GM23338 (cell line): ENCODE measurements around the gene DNAH6. TPM values are rescaled to one million over a fixed set of nuclear protein-coding genes. Genes with fewer than 3 reads are reported as not detected.

Experiments used
- ATAC-seq: fragments of 200-7000 bp; cut with Tn5 transposase; 3 replicates; pipeline ENCODE4 v1.9.1; 2020
- DNase-seq: peaks from one replicate; pipeline ENCODE4 v3.0.0-alpha.2; 2015; ENCODE audit warnings: low spot score
- H2AFZ ChIP-seq: fragments of 200-600 bp; sonication (generic); 2 replicates; pipeline ENCODE4 v1.8.0; 2016; ENCODE audit warnings: antibody characterized with exemption, mild to moderate bottlenecking, moderate library complexity
- H3F3A ChIP-seq: fragments of 200-600 bp; sonication (generic); replicated peaks from 2 replicates; pipeline ENCODE4 v1.8.0; 2017; ENCODE audit warnings: antibody characterized with exemption, mixed run types, low read depth
- H3K27ac ChIP-seq: fragments of 200-600 bp; sonication (generic); 2 replicates; pipeline ENCODE4 v1.6.1; 2016; ENCODE audit warnings: low read depth
- H3K27me3 ChIP-seq: fragments of 200-600 bp; sonication (generic); 2 replicates; pipeline ENCODE4 v1.8.0; 2016; ENCODE audit warnings: mild to moderate bottlenecking, mixed run types, moderate library complexity; ENCODE audit not compliant: insufficient read depth
- H3K36me3 ChIP-seq: fragments of 200-600 bp; sonication (generic); 2 replicates; pipeline ENCODE4 v1.8.0; 2016; ENCODE audit warnings: mild to moderate bottlenecking; ENCODE audit not compliant: insufficient read depth
- H3K4me1 ChIP-seq: fragments of 200-600 bp; sonication (generic); 2 replicates; pipeline ENCODE4 v1.8.0; 2016; ENCODE audit warnings: mild to moderate bottlenecking, moderate library complexity; ENCODE audit not compliant: insufficient read depth
- H3K4me2 ChIP-seq: fragments of 200-600 bp; sonication (generic); 2 replicates; pipeline ENCODE4 v1.7.1; 2017; ENCODE audit warnings: mixed run types
- H3K4me3 ChIP-seq: fragments of 200-600 bp; sonication (generic); 2 replicates; pipeline ENCODE4 v1.6.1; 2016; ENCODE audit warnings: mixed run types
- H3K79me2 ChIP-seq: fragments of 200-600 bp; sonication (generic); replicated peaks from 2 replicates; pipeline ENCODE4 v1.8.0; 2017; ENCODE audit warnings: mild to moderate bottlenecking; ENCODE audit not compliant: insufficient read depth
- H3K9me2 ChIP-seq: fragments of 200-600 bp; sonication (generic); 2 replicates; pipeline ENCODE4 v1.8.0; 2017; ENCODE audit not compliant: insufficient read depth
- H4K20me1 ChIP-seq: fragments of 200-600 bp; sonication (generic); replicated peaks from 2 replicates; pipeline ENCODE4 v1.8.0; 2017; ENCODE audit warnings: mild to moderate bottlenecking; ENCODE audit not compliant: insufficient read depth
- H3K27ac Mint-ChIP-seq: 2 replicates; pipeline ENCODE4 v1.8.0; 2020; ENCODE audit warnings: inconsistent platforms, mild to moderate bottlenecking, moderate library complexity, mixed read lengths
- H3K27me3 Mint-ChIP-seq: 3 replicates; pipeline ENCODE4 v1.8.0; 2022; ENCODE audit warnings: low read depth, mild to moderate bottlenecking, moderate library complexity, mixed read lengths, inconsistent platforms; ENCODE audit not compliant: insufficient read depth, poor library complexity
- H3K36me3 Mint-ChIP-seq: 3 replicates; pipeline ENCODE4 v1.8.0; 2021; ENCODE audit warnings: low read depth, mild to moderate bottlenecking, inconsistent platforms, moderate library complexity, mixed read lengths
- H3K4me1 Mint-ChIP-seq: 3 replicates; pipeline ENCODE4 v1.8.0; 2020; ENCODE audit warnings: mild to moderate bottlenecking, inconsistent platforms, mixed read lengths
- H3K4me3 Mint-ChIP-seq: 3 replicates; pipeline ENCODE4 v1.8.0; 2021; ENCODE audit warnings: moderate library complexity, mild to moderate bottlenecking, inconsistent platforms, mixed read lengths
- H3K9me3 Mint-ChIP-seq: 3 replicates; pipeline ENCODE4 v1.8.0; 2020; ENCODE audit warnings: moderate library complexity, mild to moderate bottlenecking, inconsistent platforms, mixed read lengths
- CREB1 ChIP-seq: fragments of 250-450 bp; sonication (Bioruptor Pico); IDR thresholded peaks from 2 replicates; pipeline ENCODE4 v1.5.0; 2020; ENCODE audit warnings: low read depth, mild to moderate bottlenecking, moderate library complexity
- CTCF ChIP-seq, 2 experiments: fragments of 200-600 bp in 1 of 2; sonication (generic) in 1 of 2; conservative IDR thresholded peaks; 2 replicates each; pipeline versions ENCODE4 v1.5.1 to v1.6.1; 2016 to 2017; ENCODE audit warnings: antibody characterized with exemption in 2 of 2, low read depth in 2 of 2, mild to moderate bottlenecking in 2 of 2, moderate library complexity in 1 of 2
- EZH2 ChIP-seq: fragments of 200-600 bp; sonication (generic); IDR thresholded peaks from one replicate; pipeline ENCODE4 v1.8.0; 2017; ENCODE audit warnings: antibody characterized with exemption, mild to moderate bottlenecking, low read depth; ENCODE audit not compliant: unreplicated experiment
- EZH2phosphoT487 ChIP-seq: fragments of 200-600 bp; sonication (generic); IDR thresholded peaks from one replicate; pipeline ENCODE4 v1.8.1; 2018; ENCODE audit warnings: antibody characterized with exemption; ENCODE audit not compliant: unreplicated experiment
- JUNB ChIP-seq: IDR thresholded peaks from one replicate; pipeline ENCODE4 v1.6.1; 2016; ENCODE audit warnings: antibody characterized with exemption; ENCODE audit not compliant: unreplicated experiment
- NANOG ChIP-seq: IDR thresholded peaks from 2 replicates; pipeline ENCODE4 v1.6.1; 2016; ENCODE audit warnings: antibody characterized with exemption, borderline replicate concordance
- POLR2AphosphoS5 ChIP-seq: IDR thresholded peaks from 2 replicates; pipeline ENCODE4 v1.6.1; 2016; ENCODE audit warnings: antibody characterized with exemption, low read depth
- STAT1 ChIP-seq: IDR thresholded peaks from one replicate; pipeline ENCODE4 v1.6.1; 2016; ENCODE audit warnings: antibody characterized with exemption; ENCODE audit not compliant: unreplicated experiment
- ZNF114 ChIP-seq: fragments of 250-450 bp; sonication (Bioruptor Pico); IDR thresholded peaks from 2 replicates; pipeline ENCODE4 v1.5.0; 2020; ENCODE audit warnings: mild to moderate bottlenecking, moderate library complexity
- ZNF331 ChIP-seq: fragments of 250-450 bp; sonication (Bioruptor Pico); IDR thresholded peaks from 2 replicates; pipeline ENCODE4 v1.5.0; 2020; ENCODE audit warnings: low read depth, mild to moderate bottlenecking, moderate library complexity
- polyA plus RNA-seq: library from polyadenylated mRNA; unstranded; fragments of >200 nt; fragmentation: Nextera tagmentation; extraction: Ambion mirVana; gene quantifications from 2 replicates; pipeline ENCODE4 v1.2.1, GENCODE V29; 2016
- total RNA-seq: library from RNA; depleted of rRNA; stranded (reverse); fragments of >200 nt; shearing (Covaris generic); gene quantifications from 2 replicates; pipeline ENCODE4 v1.2.3, GENCODE V29; 2014
- TF ChIP-seq, protein P1 (sequence below): IDR thresholded peaks from 2 replicates; pipeline ENCODE4 v1.6.1; 2016; ENCODE audit warnings: antibody characterized with exemption
- TF ChIP-seq, protein P2 (sequence below): IDR thresholded peaks from one replicate; pipeline ENCODE4 v1.6.1; 2018; ENCODE audit warnings: antibody characterized with exemption; ENCODE audit not compliant: unreplicated experiment
- TF ChIP-seq, protein P3 (sequence below): fragments of 250-450 bp; sonication (Bioruptor Pico); IDR thresholded peaks from 2 replicates; pipeline ENCODE4 v1.5.0; 2020; ENCODE audit warnings: mild to moderate bottlenecking, moderate library complexity

Gene DNAH6
- total and polyA plus RNA-seq, 2 experiments from 2014 or later: 0.27 to 0.31 TPM

DNA sequence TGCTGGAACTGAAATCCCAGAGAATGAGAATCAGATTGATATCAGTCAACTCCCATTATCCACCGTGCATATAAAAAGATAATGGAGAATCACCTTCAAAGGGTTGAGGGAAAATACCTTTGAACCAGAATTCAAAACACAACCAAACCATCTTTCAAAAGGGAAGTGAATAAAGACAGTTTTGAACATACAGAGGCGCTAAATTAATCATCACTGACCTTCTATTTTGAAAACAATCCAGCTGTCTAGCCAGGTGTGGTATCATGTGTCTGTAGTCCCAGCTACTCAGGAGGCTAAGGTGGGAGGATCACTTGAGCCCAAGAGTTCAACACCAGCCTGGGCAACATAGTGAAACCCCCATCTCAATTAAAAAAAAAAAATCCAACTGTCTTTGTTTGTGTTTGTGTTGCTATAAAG is 300.9 kb downstream of the DNAH6 start:
- TF ChIP-seq, protein P1, sequence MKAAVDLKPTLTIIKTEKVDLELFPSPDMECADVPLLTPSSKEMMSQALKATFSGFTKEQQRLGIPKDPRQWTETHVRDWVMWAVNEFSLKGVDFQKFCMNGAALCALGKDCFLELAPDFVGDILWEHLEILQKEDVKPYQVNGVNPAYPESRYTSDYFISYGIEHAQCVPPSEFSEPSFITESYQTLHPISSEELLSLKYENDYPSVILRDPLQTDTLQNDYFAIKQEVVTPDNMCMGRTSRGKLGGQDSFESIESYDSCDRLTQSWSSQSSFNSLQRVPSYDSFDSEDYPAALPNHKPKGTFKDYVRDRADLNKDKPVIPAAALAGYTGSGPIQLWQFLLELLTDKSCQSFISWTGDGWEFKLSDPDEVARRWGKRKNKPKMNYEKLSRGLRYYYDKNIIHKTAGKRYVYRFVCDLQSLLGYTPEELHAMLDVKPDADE: no peak
- no peak for TF ChIP-seq NANOG
- TF ChIP-seq, protein P2, sequence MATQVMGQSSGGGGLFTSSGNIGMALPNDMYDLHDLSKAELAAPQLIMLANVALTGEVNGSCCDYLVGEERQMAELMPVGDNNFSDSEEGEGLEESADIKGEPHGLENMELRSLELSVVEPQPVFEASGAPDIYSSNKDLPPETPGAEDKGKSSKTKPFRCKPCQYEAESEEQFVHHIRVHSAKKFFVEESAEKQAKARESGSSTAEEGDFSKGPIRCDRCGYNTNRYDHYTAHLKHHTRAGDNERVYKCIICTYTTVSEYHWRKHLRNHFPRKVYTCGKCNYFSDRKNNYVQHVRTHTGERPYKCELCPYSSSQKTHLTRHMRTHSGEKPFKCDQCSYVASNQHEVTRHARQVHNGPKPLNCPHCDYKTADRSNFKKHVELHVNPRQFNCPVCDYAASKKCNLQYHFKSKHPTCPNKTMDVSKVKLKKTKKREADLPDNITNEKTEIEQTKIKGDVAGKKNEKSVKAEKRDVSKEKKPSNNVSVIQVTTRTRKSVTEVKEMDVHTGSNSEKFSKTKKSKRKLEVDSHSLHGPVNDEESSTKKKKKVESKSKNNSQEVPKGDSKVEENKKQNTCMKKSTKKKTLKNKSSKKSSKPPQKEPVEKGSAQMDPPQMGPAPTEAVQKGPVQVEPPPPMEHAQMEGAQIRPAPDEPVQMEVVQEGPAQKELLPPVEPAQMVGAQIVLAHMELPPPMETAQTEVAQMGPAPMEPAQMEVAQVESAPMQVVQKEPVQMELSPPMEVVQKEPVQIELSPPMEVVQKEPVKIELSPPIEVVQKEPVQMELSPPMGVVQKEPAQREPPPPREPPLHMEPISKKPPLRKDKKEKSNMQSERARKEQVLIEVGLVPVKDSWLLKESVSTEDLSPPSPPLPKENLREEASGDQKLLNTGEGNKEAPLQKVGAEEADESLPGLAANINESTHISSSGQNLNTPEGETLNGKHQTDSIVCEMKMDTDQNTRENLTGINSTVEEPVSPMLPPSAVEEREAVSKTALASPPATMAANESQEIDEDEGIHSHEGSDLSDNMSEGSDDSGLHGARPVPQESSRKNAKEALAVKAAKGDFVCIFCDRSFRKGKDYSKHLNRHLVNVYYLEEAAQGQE: no peak
- TF ChIP-seq STAT1: no peak
- no peak for TF ChIP-seq CTCF (conservative IDR thresholded peaks at IDR 0.05; ENCODE audit: low read depth in 2 of 2)
- TF ChIP-seq EZH2phosphoT487: no peak
- no peak for TF ChIP-seq CREB1 (CRISPR knock-in tag)
- TF ChIP-seq JUNB: no peak
- TF ChIP-seq EZH2: no peak
- TF ChIP-seq ZNF331 (CRISPR knock-in tag): no peak
- TF ChIP-seq ZNF114 (CRISPR knock-in tag): no peak
- TF ChIP-seq, protein P3, sequence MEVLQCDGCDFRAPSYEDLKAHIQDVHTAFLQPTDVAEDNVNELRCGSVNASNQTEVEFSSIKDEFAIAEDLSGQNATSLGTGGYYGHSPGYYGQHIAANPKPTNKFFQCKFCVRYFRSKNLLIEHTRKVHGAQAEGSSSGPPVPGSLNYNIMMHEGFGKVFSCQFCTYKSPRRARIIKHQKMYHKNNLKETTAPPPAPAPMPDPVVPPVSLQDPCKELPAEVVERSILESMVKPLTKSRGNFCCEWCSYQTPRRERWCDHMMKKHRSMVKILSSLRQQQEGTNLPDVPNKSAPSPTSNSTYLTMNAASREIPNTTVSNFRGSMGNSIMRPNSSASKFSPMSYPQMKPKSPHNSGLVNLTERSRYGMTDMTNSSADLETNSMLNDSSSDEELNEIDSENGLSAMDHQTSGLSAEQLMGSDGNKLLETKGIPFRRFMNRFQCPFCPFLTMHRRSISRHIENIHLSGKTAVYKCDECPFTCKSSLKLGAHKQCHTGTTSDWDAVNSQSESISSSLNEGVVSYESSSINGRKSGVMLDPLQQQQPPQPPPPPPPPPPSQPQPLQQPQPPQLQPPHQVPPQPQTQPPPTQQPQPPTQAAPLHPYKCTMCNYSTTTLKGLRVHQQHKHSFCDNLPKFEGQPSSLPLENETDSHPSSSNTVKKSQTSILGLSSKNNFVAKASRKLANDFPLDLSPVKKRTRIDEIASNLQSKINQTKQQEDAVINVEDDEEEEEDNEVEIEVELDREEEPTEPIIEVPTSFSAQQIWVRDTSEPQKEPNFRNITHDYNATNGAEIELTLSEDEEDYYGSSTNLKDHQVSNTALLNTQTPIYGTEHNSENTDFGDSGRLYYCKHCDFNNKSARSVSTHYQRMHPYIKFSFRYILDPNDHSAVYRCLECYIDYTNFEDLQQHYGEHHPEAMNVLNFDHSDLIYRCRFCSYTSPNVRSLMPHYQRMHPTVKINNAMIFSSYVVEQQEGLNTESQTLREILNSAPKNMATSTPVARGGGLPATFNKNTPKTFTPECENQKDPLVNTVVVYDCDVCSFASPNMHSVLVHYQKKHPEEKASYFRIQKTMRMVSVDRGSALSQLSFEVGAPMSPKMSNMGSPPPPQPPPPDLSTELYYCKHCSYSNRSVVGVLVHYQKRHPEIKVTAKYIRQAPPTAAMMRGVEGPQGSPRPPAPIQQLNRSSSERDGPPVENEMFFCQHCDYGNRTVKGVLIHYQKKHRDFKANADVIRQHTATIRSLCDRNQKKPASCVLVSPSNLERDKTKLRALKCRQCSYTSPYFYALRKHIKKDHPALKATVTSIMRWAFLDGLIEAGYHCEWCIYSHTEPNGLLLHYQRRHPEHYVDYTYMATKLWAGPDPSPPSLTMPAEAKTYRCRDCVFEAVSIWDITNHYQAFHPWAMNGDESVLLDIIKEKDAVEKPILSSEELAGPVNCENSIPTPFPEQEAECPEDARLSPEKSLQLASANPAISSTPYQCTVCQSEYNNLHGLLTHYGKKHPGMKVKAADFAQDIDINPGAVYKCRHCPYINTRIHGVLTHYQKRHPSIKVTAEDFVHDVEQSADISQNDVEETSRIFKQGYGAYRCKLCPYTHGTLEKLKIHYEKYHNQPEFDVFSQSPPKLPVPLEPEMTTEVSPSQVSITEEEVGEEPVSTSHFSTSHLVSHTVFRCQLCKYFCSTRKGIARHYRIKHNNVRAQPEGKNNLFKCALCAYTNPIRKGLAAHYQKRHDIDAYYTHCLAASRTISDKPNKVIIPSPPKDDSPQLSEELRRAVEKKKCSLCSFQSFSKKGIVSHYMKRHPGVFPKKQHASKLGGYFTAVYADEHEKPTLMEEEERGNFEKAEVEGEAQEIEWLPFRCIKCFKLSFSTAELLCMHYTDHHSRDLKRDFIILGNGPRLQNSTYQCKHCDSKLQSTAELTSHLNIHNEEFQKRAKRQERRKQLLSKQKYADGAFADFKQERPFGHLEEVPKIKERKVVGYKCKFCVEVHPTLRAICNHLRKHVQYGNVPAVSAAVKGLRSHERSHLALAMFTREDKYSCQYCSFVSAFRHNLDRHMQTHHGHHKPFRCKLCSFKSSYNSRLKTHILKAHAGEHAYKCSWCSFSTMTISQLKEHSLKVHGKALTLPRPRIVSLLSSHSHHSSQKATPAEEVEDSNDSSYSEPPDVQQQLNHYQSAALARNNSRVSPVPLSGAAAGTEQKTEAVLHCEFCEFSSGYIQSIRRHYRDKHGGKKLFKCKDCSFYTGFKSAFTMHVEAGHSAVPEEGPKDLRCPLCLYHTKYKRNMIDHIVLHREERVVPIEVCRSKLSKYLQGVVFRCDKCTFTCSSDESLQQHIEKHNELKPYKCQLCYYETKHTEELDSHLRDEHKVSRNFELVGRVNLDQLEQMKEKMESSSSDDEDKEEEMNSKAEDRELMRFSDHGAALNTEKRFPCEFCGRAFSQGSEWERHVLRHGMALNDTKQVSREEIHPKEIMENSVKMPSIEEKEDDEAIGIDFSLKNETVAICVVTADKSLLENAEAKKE (CRISPR knock-in tag): no peak
- TF ChIP-seq POLR2AphosphoS5: no peak
- H3K9me2 ChIP-seq: peaks cover 7% of the 10 kb centered on the region; the same call in 1 of the 2 replicates
- no peak overlapping the region for H3K4me2 ChIP-seq
- no peaks in the 10 kb centered on the region for H3K36me3 Mint-ChIP-seq
- no peak overlapping the region for H3K27ac ChIP-seq
- H3K4me1 ChIP-seq: no peaks in the 10 kb centered on the region
- no peaks in the 10 kb centered on the region; the same call in 1 of the 2 replicates for H3K36me3 ChIP-seq
- H3K4me3 ChIP-seq: no peak overlapping the region
- no peaks in the 10 kb centered on the region for H3K79me2 ChIP-seq
- no peak for DNase-seq
- ATAC-seq: no peak
- H4K20me1 ChIP-seq: no peaks in the 10 kb centered on the region
- H3F3A ChIP-seq: no peaks in the 10 kb centered on the region
- H3K27me3 ChIP-seq: no peaks in the 10 kb centered on the region
- H3K4me3 Mint-ChIP-seq: no peak overlapping the region
- H3K9me3 Mint-ChIP-seq: no peaks in the 10 kb centered on the region
- H3K4me1 Mint-ChIP-seq: 0 out of 3 replicates have a peak, but pooled peaks cover 3% of the 10 kb centered on the region
- H3K27ac Mint-ChIP-seq: no peak overlapping the region
- H2AFZ ChIP-seq: no peak overlapping the region
- H3K27me3 Mint-ChIP-seq: peaks cover 4% of the 10 kb centered on the region
